ENCODE results near the gene CNTN5. TPM values are rescaled to one million over a fixed set of nuclear protein-coding genes. Genes with fewer than 3 reads are reported as not detected.
"Not testable (repeated sequence)": the region's sequence is repeated elsewhere in the genome, so short reads cannot be mapped to it uniquely, and the experiment has no call there.

Gene CNTN5
- total RNA-seq, 1 donor from 2014 or later = not detected

GRCh38 chr11:99079576-99079975, 58.8 kb downstream of the CNTN5 start:
- H3K27me3 ChIP-seq = no peaks in the 10 kb centered on the region
- no peaks in the 10 kb centered on the region for H3K9me3 ChIP-seq
- H3K4me3 ChIP-seq = no peak overlapping the region
- H3K4me1 ChIP-seq = no peaks in the 10 kb centered on the region
- intact Hi-C loops (cut with DNase I) = no loop called here
- no peak for ATAC-seq
- no peak for TF ChIP-seq CTCF (IDR thresholded peaks at IDR 0.05)
- no peak overlapping the region for H3K27ac ChIP-seq
- no peaks in the 10 kb centered on the region for H3K36me3 ChIP-seq
- DNase-seq = no peak

- no peak for DNase-seq
- Histone ChIP-seq H3K9me3 (no peaks in the 10 kb centered on the region), H3K4me3 (no peak overlapping the region), H3K27ac (no peak overlapping the region), H3K4me1 (no peaks in the 10 kb centered on the region), H3K36me3 (no peaks in the 10 kb centered on the region), H3K27me3 (no peaks in the 10 kb centered on the region)
- no peak for TF ChIP-seq CTCF (IDR thresholded peaks at IDR 0.05)
- ATAC-seq = no peak
- intact Hi-C loops (cut with DNase I) = no loop called here
These were observed 59.4 kb downstream of the CNTN5 start for GRCh38 chr11:99080154-99080553.

GRCh38 chr11:99098258-99098657, 77.5 kb downstream of the CNTN5 start:
- TF ChIP-seq CTCF (IDR thresholded peaks at IDR 0.05) = no peak
- no peaks in the 10 kb centered on the region for H3K9me3 ChIP-seq

GRCh38 chr11:99098751-99099150, 78.0 kb downstream of the CNTN5 start:
- Histone ChIP-seq H3K36me3 (no peaks in the 10 kb centered on the region), H3K4me1 (no peaks in the 10 kb centered on the region)

More at GRCh38 chr11:99098258-99098657, 77.5 kb downstream of the CNTN5 start:
- intact Hi-C loops (cut with DNase I) = no loop called here
- H3K4me3 ChIP-seq = no peak overlapping the region
- no peaks in the 10 kb centered on the region for H3K27me3 ChIP-seq
- DNase-seq = no peak
- ATAC-seq = no peak
- no peaks in the 10 kb centered on the region for H3K4me1 ChIP-seq
- no peaks in the 10 kb centered on the region for H3K36me3 ChIP-seq
- no peak overlapping the region for H3K27ac ChIP-seq

GRCh38 chr11:99117603-99118002, 96.9 kb downstream of the CNTN5 start:
- no peaks in the 10 kb centered on the region for H3K4me1 ChIP-seq
- no peak overlapping the region for H3K4me3 ChIP-seq
- DNase-seq (no peak), ATAC-seq (no peak)
- no peaks in the 10 kb centered on the region for H3K27me3 ChIP-seq
- H3K9me3 ChIP-seq = no peaks in the 10 kb centered on the region
- TF ChIP-seq CTCF (IDR thresholded peaks at IDR 0.05) = no peak
- H3K36me3 ChIP-seq = no peaks in the 10 kb centered on the region
- intact Hi-C loops (cut with DNase I) = no loop called here
- H3K27ac ChIP-seq = no peak overlapping the region

More at GRCh38 chr11:99098751-99099150, 78.0 kb downstream of the CNTN5 start:
- Histone ChIP-seq H3K27me3 (no peaks in the 10 kb centered on the region), H3K9me3 (no peaks in the 10 kb centered on the region), H3K4me3 (no peak overlapping the region), H3K27ac (no peak overlapping the region)
- intact Hi-C loops (cut with DNase I) = no loop called here
- TF ChIP-seq CTCF (IDR thresholded peaks at IDR 0.05) = no peak
- ATAC-seq (no peak), DNase-seq (no peak)

- H3K9me3 ChIP-seq; H3K4me1 ChIP-seq; H3K4me3 ChIP-seq; H3K27me3 ChIP-seq; intact Hi-C loops (cut with DNase I); ATAC-seq; H3K27ac ChIP-seq; H3K36me3 ChIP-seq; DNase-seq: not testable (repeated sequence)
These were observed 113.1 kb downstream of the CNTN5 start for GRCh38 chr11:99133862-99134261.
